GM12801 (cell line): ENCODE data around the gene TPO.

Source experiments
- TF ChIP-seq, protein P1 (sequence below): IDR thresholded peaks from one replicate; pipeline ENCODE4 v1.5.1; 2011; ENCODE audit warnings: control low read depth; ENCODE audit not compliant: insufficient read length; ENCODE audit errors: extremely low read depth

TPO gene

DNA sequence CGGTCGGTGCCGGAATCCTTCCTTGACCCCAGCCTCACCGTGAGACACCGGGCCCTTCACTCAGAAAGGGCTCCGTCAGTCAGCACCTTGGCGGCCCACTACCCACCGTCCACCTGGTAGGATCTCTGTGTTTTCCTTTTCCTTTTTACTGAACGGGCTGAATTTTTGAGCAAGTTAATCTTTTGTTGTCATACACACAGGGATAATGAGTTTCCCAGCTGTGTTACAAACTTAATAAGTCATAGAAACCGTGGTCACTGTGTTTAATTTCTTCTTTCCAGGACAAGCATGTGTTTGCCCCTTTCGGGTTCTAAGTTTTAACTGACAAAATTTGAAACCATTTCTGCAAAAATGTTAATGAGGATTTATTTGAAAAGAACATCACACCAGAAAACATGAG lies 39.0 kb upstream of the TPO start:
- TF ChIP-seq, protein P1, sequence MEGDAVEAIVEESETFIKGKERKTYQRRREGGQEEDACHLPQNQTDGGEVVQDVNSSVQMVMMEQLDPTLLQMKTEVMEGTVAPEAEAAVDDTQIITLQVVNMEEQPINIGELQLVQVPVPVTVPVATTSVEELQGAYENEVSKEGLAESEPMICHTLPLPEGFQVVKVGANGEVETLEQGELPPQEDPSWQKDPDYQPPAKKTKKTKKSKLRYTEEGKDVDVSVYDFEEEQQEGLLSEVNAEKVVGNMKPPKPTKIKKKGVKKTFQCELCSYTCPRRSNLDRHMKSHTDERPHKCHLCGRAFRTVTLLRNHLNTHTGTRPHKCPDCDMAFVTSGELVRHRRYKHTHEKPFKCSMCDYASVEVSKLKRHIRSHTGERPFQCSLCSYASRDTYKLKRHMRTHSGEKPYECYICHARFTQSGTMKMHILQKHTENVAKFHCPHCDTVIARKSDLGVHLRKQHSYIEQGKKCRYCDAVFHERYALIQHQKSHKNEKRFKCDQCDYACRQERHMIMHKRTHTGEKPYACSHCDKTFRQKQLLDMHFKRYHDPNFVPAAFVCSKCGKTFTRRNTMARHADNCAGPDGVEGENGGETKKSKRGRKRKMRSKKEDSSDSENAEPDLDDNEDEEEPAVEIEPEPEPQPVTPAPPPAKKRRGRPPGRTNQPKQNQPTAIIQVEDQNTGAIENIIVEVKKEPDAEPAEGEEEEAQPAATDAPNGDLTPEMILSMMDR: no peak

DNA sequence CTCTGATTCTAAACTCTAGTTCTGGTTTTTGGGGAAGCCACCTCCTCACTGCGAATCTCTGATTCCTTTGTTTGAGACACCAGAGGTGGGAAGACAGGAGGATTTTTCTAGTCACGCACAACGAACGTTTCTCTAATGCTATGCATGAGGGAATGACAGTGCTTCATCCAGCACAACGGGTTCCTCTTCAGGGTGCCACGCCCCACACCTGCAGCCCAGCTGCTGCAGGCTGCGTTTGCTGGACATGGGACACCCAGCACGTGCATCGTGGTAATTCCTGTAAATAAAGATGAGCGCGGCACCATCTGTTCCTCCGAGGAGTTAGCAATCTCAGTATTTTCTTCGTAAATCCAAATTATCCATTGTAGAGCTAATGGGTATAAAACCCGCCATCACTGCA lies 37.5 kb upstream of the TPO start:
- TF ChIP-seq, protein P1: no peak

DNA sequence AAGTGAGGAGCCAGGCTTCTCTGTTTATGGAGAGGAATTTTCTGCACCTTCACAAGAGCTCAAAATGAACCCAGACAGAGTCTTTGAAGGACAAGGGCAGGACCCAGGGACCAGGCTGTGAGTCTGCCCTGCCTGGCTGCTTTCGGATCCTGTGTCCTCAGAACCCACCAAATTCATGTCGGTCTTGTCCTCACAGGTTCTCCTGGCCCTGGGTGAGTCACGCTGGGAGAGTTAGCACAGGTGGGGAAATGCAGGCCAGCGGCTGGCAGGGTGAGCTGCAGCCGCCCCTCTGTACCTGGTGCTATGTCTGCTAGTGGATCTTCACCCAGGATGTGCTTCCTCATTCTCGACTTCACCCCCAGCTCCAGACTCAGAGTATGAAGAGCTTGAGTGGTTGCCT lies 35.8 kb upstream of the TPO start:
- TF ChIP-seq, protein P1: no peak

DNA sequence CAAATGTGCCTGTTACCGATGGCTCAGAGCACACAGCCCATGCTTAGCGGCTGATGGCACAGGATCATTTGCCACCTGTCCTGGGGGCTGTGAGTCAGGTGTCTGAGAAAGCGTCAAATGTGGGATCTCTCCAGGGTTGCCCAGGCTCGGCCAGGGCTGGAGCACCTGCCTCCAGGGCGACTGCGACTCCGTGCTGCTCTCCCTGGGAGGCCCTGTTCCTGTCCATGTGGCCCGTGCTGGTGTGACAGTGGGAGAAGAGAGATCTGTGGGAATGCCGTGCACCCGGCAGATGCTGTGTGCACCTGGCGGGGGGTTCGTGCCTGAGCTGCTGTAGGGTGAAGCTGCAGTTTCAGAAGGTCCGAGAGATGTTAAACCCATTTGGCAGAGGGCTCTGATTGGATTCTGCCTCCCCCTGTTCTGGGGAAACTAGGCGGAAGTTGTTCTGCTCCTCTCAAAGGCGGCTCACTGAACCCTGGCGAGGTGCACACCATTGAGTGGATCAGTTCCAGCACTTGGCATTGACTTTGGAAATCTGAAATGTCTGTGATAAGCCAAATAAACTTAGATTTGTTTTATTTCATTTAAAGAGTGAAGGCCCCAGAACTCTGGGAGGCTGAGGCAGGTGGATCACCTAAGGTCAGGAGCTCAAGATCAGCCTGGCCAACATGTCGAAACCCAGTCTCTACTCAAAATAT lies 34.7 kb upstream of the TPO start:
- TF ChIP-seq, protein P1: no peak

DNA sequence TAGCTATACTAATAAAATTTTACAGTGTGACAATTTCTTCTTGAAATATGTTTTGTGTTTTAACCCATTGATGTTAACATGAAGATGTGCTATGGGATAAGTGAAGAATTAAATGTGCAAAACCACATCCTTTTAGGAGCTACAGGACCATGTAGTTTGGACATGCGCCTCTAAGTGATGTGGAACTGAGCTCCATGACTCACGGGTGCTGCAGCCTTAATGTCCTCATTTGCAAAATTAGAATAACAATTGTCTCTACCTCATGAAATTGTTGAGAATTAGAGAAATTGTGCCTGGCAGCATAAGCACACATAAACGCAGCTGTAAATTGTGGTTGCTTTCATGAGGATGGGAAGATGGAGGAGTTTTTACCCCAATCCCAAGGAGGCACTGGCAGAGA lies 31.6 kb upstream of the TPO start:
- TF ChIP-seq, protein P1: no peak

DNA sequence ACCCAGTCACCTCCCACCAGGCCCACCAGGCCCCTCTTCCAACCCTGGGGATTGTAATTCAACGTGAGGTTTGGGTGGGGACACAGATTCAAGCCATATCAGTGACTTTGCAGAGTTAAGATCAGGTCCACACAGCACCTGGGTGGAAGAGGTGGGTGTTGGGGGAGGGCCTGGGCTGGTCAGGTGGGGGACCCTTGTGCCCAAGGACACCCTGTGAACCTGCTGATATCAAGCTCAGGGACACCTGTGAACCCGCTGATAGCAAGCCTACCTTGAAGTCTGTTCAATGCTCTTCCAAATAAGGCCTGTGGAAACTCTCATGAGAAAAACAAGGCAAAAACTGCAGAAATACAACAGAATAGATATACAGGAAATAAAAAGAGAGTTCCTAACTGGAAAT lies 19.9 kb upstream of the TPO start:
- TF ChIP-seq, protein P1: no peak

DNA sequence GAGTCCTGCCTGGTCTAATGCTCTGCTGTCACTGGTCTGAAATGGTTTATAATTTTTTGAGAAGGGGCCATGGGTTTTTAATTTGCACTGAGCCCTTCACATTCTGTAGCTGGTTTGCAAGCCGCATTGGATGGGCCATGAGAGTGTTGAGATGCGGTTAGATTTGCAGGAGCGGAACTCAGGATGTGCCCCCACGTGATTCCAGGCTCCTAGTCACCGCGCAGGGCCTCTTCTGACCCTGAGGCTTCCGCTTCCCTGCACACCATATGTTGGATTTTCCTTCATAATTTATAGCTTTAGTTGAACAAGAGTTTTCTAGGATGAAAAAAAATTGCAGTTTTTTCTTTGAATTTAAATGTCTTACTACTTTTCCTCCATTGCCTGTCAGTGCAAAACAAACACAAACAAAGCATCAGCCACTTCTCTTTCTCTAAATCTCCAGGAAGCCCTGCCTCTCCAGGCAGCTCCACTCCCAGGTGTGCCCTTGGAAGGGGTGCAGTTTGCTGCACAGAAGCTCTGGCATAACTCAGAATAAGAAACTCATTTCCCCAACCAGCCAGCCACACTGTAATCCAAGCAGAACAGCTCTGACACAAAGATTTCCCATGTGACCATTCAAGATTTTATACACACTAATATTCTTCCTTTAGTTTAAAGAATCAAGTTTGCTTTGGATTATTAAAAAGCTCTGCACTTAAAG lies 18.4 kb upstream of the TPO start:
- TF ChIP-seq, protein P1: no peak
